H7 (cell line): ENCODE results near the gene COL9A1. TPM values are rescaled to one million over a fixed set of nuclear protein-coding genes. Genes with fewer than 3 reads are reported as not detected.

ENCODE experiments used
- DNase-seq: peaks from one replicate; pipeline ENCODE4 v3.0.0; 2012
- H3K27me3 ChIP-seq: 2 replicates; pipeline ENCODE4 v1.6.0; 2011; ENCODE audit warnings: mild to moderate bottlenecking, low read length; ENCODE audit not compliant: control insufficient read depth, insufficient read depth
- H3K36me3 ChIP-seq: replicated peaks from 2 replicates; pipeline ENCODE4 v1.5.1; 2011; ENCODE audit warnings: low read length; ENCODE audit not compliant: control insufficient read depth, insufficient read depth
- H3K4me3 ChIP-seq: 2 replicates; pipeline ENCODE4 v1.5.1; 2011; ENCODE audit warnings: low read depth, mild to moderate bottlenecking, control low read depth, low read length, moderate library complexity; ENCODE audit not compliant: insufficient read depth
- total RNA-seq: library from RNA; depleted of rRNA; stranded (reverse); fragments of >200 nt; shearing (Covaris generic); gene quantifications from 2 replicates; pipeline ENCODE4 v1.2.3, GENCODE V29; 2014; rRNA removed

The COL9A1 gene
- total RNA-seq, 1 experiment from 2014 or later, result 2.5 TPM

DNA sequence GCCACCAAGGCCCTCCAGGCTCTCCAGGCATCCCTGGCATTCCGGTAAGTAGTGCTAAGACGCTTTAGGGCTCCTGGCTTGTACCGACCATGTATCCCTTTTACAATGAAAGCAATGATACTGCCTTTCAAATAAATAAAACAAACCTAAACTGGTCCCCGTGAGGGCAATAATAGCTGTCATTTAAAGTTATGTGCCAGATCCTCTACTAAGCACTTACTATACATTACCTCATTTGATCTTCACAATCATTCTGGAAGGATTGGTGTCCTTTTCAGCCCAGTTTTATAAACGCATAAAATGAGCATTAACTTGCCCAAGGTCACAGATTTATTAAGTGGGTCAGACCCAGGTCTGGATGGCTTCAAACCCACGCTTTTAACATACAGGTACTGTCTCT is 114.7 kb downstream of the COL9A1 start:
- Histone ChIP-seq H3K27me3 (no peaks in the 10 kb centered on the region), H3K4me3 (no peak overlapping the region), H3K36me3 (no peaks in the 10 kb centered on the region)
- DNase-seq, result no peak

DNA sequence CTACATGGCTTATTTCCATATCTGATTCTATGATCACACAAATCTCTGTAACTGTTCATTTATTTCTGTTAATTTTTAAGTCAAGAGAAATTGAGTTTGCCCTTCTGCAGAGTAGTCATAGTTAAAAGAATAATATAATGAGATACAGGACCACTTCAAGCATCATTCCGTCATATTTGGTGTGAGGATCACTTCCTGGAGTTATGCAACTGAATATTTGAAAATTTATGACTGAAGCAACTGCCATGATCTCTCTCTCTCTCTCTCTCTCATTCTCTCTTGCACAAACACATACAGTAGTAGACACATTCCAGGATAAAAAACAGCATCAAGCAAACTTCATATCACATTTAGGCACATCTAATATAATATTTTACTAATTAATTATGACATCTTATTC is 116.4 kb downstream of the COL9A1 start:
- Histone ChIP-seq H3K4me3 (no peak overlapping the region), H3K36me3 (no peaks in the 10 kb centered on the region), H3K27me3 (no peaks in the 10 kb centered on the region)
- no peak for DNase-seq

DNA sequence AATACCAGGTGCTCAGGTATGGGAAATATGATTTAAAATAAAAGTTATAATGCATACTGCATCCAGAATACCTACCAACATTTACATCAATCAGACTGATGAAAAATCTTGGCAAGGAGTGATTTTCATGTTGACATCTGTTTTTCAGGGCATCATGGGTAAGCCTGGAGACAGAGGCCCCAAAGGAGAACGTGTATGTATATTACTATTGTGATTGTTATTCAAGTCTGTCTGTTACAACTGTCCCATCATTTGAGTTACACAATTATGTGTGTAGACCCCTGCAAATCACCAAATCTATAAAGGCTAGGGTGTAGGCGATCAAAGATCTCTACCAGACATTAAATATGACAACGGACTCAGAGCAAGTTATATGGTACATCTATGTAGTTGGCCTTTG is 118.2 kb downstream of the COL9A1 start:
- no peaks in the 10 kb centered on the region for H3K27me3 ChIP-seq
- H3K36me3 ChIP-seq, result no peaks in the 10 kb centered on the region
- no peak for DNase-seq
- no peak overlapping the region for H3K4me3 ChIP-seq

DNA sequence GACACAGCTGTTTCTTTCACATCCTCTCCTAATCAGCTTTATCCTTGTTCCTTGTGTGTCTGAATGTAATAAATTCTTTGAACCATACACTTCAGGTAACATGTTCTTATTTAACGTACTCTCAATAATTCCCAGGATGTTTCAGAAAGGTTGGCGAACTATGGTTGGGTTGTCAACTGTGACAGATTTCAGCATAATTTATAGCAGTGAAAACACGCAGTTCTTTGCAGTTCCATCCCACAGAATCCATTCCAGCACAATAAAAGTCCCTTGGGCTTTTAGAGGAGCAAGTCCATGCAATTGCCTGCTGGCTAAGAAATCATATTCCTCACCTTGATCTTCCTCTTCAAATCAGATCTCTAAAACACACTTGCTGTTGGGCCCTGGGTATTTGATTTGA is 119.3 kb downstream of the COL9A1 start:
- Histone ChIP-seq H3K27me3 (no peaks in the 10 kb centered on the region), H3K4me3 (no peak overlapping the region), H3K36me3 (no peaks in the 10 kb centered on the region)
- DNase-seq, result no peak

DNA sequence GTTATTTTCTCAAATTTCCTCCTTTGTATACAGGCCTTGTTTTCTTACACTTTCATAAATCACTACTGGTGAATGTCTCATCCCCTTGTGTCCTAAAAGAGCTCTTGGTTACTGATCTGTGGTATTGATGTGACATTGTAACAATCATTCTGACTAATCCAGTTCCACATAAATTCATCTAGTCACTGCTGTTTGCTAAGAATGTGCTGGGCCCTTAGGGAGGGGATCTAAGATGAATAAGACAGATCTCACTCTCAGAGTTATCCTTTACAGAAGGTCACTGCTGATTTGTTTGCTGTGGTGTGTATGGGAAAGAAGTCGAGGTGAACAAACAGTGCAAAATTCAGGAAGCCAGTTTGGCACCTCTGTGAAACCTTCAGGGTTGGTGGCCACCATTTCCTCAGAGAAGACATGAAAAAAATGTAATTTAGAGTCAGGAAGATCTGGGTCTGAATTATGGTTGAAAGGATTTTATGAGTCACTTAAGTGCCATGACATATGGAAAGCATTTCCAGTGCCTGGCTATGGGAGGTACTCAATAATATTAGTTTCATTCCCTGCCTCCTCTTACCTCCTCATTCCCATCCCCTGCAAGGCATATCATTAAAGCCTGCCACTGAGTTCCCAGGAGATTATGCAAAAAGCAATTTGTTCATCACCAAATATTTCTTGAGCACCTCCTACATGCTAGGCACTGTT is 121.8 kb downstream of the COL9A1 start:
- DNase-seq, result no peak
- Histone ChIP-seq H3K27me3 (no peaks in the 10 kb centered on the region), H3K36me3 (no peaks in the 10 kb centered on the region), H3K4me3 (no peak overlapping the region)

DNA sequence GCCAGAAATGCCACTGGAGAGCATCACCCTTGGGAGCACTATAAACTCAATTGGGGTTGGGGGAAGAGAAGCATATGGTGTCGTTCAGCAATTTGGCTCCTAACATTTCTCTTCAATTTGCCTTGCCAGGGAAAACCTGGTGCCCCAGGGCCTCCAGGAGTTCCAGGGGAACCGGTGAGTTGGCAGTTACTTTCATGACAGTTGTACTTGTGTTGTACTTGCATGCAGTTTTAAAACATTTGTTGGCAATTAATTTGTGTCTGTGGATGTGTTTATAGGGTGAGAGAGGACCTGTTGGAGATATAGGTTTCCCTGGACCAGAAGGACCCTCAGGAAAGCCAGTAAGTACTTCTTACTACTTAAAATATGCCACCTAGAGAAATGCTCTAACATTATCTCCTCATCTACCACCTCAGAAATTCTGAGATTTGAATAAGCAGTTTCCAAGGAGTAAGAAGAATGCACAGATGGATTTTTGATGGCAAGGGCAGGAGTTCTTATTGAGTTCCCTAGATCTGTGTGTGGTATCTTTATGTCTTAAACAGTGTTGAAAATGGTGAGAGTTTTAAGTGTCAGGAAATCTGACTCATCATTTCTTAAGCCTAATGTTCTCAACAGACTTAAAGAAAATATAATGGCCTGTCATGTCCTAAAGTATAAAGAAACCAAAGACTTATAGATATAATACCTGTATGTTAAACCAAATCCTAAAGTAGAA is 122.5 kb downstream of the COL9A1 start:
- H3K36me3 ChIP-seq, result no peaks in the 10 kb centered on the region
- no peak for DNase-seq
- no peak overlapping the region for H3K4me3 ChIP-seq

DNA sequence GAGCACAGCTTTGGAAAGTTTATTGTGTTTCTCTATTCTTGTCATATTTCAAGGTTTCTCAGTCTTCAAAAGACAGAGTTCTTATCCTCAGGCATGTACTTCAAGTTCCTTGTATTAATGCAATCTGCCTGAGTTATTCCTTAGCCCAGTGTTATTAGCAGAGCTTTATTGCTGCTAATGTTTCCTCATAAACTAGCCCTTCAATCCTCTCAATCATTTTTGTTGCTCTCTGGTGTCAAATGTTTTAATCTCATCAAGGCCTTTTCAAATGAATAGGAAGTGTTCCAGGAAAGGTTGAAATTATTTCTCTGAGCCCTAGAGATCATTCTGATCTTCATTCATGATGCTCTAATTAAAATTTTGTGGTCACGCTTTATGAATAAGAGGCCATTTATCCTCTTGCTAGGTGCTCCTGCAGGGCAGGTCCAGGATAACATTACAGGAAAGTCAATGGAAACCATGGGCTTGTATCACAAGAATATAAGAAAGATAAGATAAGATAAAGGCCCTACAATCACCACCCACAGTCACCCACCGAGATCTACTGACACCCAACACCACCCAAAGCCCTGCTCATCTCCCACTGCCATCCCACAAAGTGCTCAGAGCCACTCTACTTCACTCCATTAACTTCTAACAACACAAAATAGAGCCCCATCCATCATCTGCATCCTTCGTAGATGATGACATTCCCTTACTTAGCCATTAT is 125.9 kb downstream of the COL9A1 start:
- H3K36me3 ChIP-seq, result no peaks in the 10 kb centered on the region
- no peak for DNase-seq
- no peaks in the 10 kb centered on the region for H3K27me3 ChIP-seq
- no peak overlapping the region for H3K4me3 ChIP-seq

More for the DNA sequence above, 122.5 kb downstream of the COL9A1 start:
- H3K27me3 ChIP-seq, result no peaks in the 10 kb centered on the region

DNA sequence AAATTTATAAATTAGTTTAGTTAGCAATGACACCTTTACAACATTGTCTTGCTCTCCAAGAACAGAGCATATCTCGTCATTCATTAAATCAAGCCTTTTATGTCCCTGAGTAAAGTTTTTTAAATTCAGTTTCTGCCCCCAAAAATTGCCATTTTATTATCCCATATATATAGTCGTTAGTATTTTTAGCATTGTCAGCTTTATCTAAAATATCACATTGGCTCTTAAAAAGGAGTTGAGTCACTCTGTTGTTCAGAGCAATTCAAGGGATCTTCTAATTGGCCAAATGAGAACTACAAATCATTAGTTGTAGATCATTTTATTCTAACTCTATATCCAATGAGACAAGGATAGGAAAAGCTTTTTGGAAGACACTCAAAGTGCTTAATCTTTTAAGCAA is 127.1 kb downstream of the COL9A1 start:
- no peak for DNase-seq
- H3K4me3 ChIP-seq, result no peak overlapping the region
- H3K36me3 ChIP-seq, result no peaks in the 10 kb centered on the region
- no peaks in the 10 kb centered on the region for H3K27me3 ChIP-seq

DNA sequence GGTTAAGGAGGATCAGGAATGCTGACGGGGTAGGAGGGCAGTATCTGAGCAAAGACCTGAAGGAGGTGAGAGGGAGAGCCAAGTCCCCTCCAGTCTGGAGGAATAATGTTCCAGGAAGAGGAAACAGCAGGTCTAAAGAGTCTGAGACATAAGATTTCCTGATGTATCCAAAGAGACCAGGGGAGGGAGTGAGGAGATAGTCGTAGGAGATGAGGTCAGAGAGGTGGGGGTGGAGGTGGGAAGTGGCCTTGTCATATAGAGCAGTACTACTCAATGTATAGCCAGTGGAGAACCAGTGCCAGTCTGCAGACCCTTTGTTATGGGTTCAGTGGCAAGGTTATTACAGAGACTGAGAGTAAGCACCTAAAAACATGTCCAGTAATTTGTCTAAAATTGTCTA is 130.6 kb downstream of the COL9A1 start:
- H3K27me3 ChIP-seq, result no peaks in the 10 kb centered on the region
- DNase-seq, result no peak
- H3K4me3 ChIP-seq, result no peak overlapping the region
- H3K36me3 ChIP-seq, result no peaks in the 10 kb centered on the region

DNA sequence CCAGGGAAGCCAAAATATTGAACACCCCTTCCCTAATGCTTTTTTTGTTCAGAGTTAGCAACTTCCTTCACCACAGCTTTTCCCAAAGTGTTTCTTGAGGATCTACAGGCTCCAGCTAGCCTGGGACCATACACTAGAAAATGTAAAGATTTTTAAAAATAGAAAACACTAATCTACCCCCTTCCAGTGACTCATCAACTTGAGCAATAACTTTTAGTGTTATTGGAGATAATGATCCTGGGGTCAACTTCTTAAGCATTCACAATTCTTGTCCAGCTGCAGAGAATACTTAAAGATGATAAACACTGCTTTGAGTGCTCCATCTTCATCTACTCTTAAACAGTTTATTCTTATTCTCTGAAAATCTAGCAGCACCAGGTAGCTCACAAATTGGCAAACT is 131.6 kb downstream of the COL9A1 start:
- H3K27me3 ChIP-seq, result no peaks in the 10 kb centered on the region; the same call in 1 of the 2 replicates
- no peaks in the 10 kb centered on the region for H3K36me3 ChIP-seq
- no peak overlapping the region for H3K4me3 ChIP-seq
- DNase-seq, result no peak

DNA sequence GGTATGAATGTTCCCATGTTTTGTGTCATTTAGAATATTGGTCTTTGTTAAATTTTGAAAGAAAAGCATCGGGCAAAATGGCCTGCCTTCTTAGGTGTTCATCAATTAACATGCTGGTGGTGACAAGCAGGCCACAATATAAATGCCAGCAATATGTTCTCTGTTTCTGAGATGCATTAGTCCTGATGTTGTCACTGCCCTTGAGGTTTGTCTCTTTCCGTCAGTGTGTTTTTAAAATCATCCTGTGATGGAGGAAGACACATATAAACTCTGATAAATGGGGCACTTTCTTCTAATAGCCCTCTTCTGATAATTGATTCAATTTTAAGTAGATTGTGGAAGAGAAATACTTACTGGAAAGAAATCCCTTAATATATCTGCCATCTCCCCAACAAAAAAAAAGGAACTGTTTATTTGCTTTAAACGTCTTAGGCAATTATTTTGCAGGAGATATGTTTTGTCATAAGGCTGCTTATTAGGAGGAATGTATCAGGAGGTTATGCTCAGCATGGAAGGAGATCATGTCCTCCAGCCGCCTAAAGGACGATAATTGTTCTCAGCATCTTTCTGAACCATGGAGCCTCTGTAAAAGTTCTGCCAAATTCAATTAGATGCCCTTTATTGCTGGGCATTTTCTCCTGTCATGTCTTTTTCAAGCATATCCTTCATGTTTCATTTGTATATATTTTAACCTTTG is 134.1 kb downstream of the COL9A1 start:
- DNase-seq, result no peak
- Histone ChIP-seq H3K27me3 (no peaks in the 10 kb centered on the region; the same call in 1 of the 2 replicates), H3K36me3 (no peaks in the 10 kb centered on the region), H3K4me3 (no peak overlapping the region)

Other genes starting within 250 kb of the COL9A1 start
- gene FAM135A, start 110.4 kb upstream of the COL9A1 start, total RNA-seq, result 29.1 and 37.3 TPM in 2 replicates